PC-9 (cell line): ENCODE data around the gene MLX. TPM values are rescaled to one million over a fixed set of nuclear protein-coding genes. Genes with fewer than 3 reads are reported as not detected.

Experiments used
- BruUV-seq: library from RNA; stranded (reverse); fragments of 400-500 nt; replicated peaks from 2 replicates; lab custom pipeline; 2021; lab: Mats Ljungman, UMichigan
- CTCF ChIA-PET: fragments of 300-600 bp; sonication (Branson Sonifier 250); formaldehyde crosslinking; loops from one replicate; lab custom pipeline; 2022; ENCODE audit warnings: antibody characterized with exemption; lab: Charles Lee
- POLR2A ChIA-PET: fragments of 300-600 bp; sonication (Branson Sonifier 250); formaldehyde crosslinking; loops from one replicate; lab custom pipeline; 2022; ENCODE audit warnings: antibody characterized with exemption; ENCODE audit not compliant: unreplicated experiment; lab: Charles Lee
- DNase-seq, 2 experiments: peaks; one replicate each; pipeline versions ENCODE4 v3.0.0 to v3.0.0-alpha.2; 2015 to 2022; ENCODE audit warnings: mixed read lengths in 1 of 2
- H2AFZ ChIP-seq: fragments of 200-600 bp; sonication (generic); 2 replicates; pipeline ENCODE4 v1.8.1; 2017; ENCODE audit warnings: antibody characterized with exemption
- H3F3A ChIP-seq: fragments of 200-600 bp; sonication (generic); 2 replicates; pipeline ENCODE4 v1.8.1; 2017; ENCODE audit warnings: antibody characterized with exemption, mild to moderate bottlenecking, low read depth; ENCODE audit not compliant: insufficient read depth
- H3K27ac ChIP-seq: fragments of 200-600 bp; sonication (generic); 2 replicates; pipeline ENCODE4 v1.6.1; 2016; ENCODE audit warnings: mixed run types
- H3K27me3 ChIP-seq: fragments of 200-600 bp; sonication (generic); 2 replicates; pipeline ENCODE4 v1.6.1; 2016; ENCODE audit warnings: low read depth, mixed run types; ENCODE audit not compliant: insufficient read depth
- H3K36me3 ChIP-seq: fragments of 200-600 bp; sonication (generic); 2 replicates; pipeline ENCODE4 v1.6.1; 2016; ENCODE audit warnings: low read depth, mixed run types
- H3K4me1 ChIP-seq: fragments of 200-600 bp; sonication (generic); replicated peaks from 2 replicates; pipeline ENCODE4 v1.6.1; 2016; ENCODE audit warnings: mixed run types; ENCODE audit not compliant: insufficient read depth
- H3K4me2 ChIP-seq: fragments of 200-600 bp; sonication (generic); 2 replicates; pipeline ENCODE4 v1.6.1; 2017; ENCODE audit warnings: mixed run types
- H3K4me3 ChIP-seq: fragments of 200-600 bp; sonication (generic); 2 replicates; pipeline ENCODE4 v1.6.1; 2016; ENCODE audit warnings: mixed run types
- H3K79me2 ChIP-seq: fragments of 200-600 bp; sonication (generic); 2 replicates; pipeline ENCODE4 v1.6.1; 2017; ENCODE audit warnings: low read depth, mixed run types
- H3K9me2 ChIP-seq: fragments of 200-600 bp; sonication (generic); 2 replicates; pipeline ENCODE4 v1.8.1; 2017; ENCODE audit warnings: mild to moderate bottlenecking; ENCODE audit not compliant: insufficient read depth
- H3K9me3 ChIP-seq: fragments of 200-600 bp; sonication (generic); 2 replicates; pipeline ENCODE4 v1.8.1; 2016; ENCODE audit warnings: low read depth; ENCODE audit not compliant: insufficient read depth
- H4K20me1 ChIP-seq: fragments of 200-600 bp; sonication (generic); 2 replicates; pipeline ENCODE4 v1.8.1; 2017; ENCODE audit not compliant: insufficient read depth
- EZH2 ChIP-seq: fragments of 200-600 bp; sonication (generic); IDR thresholded peaks from 2 replicates; pipeline ENCODE4 v1.8.0; 2017; ENCODE audit warnings: antibody characterized with exemption, low read depth
- intact Hi-C: fragments of 100-400 bp; cut with micrococcal nuclease; formaldehyde crosslinking; loops from one replicate; pipeline ENCODE4 v1.10.0; 2022; ENCODE audit not compliant: unreplicated experiment
- total RNA-seq: library from RNA; stranded (reverse); gene quantifications from 2 replicates; pipeline ENCODE4 v1.2.3, GENCODE V29; 2021
- TF ChIP-seq, protein P1 (sequence below): fragments of 200-600 bp; sonication (generic); conservative IDR thresholded peaks from 2 replicates; pipeline ENCODE4 v1.6.1; 2017; ENCODE audit warnings: mixed run types, antibody characterized with exemption, mild to moderate bottlenecking, moderate library complexity

MLX gene
- total RNA-seq, 1 experiment from 2014 or later = 26.0 TPM

DNA sequence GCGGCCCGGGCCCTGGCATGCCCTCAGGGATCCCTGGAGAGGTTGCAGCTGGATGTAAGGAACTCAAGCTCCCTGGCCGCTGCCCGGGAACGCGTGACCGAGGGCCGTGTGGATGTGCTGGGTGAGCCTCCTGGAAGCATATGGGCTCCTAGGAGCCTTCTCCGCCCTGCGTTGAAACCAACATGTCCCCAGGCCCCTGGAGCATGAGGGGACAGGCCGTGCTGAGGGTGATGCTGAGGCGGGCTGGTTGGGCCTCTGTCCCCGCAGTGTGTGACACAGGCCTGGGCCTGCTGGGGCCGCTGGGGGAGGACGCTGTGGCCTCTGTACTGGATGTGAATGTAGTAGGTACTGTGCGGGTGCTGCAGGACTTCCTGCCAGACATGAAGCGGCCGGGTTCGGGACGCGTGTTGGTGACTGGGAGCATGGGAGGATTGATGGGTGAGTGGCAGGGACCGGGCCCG, 19.9 kb upstream of the MLX start:
- no peaks in the 10 kb centered on the region for H3K36me3 ChIP-seq
- peaks cover 2% of the 10 kb centered on the region for H3K4me1 ChIP-seq
- no peaks in the 10 kb centered on the region for H3K9me3 ChIP-seq
- intact Hi-C loops = no loop called here
- DNase-seq = no peak
- no peak overlapping the region for H3K4me3 ChIP-seq
- no peaks in the 10 kb centered on the region for H4K20me1 ChIP-seq
- no TSS peak for BruUV-seq
- peaks cover 19% of the 10 kb centered on the region; the same call in 1 of the 2 replicates for H3F3A ChIP-seq
- H2AFZ ChIP-seq = no peak overlapping the region
- H3K27me3 ChIP-seq = no peaks in the 10 kb centered on the region
- no peaks in the 10 kb centered on the region for H3K9me2 ChIP-seq
- H3K4me2 ChIP-seq = no peak overlapping the region
- no peak overlapping the region for H3K27ac ChIP-seq
- no peaks in the 10 kb centered on the region for H3K79me2 ChIP-seq
- POLR2A ChIA-PET = interaction anchor here (0.7 kb wide), 1 partner anchor 431 kb away, joined by 3 read pairs; no protein-coding TSS in a partner anchor
- CTCF ChIA-PET = no interaction called here
- TF ChIP-seq, protein P1, sequence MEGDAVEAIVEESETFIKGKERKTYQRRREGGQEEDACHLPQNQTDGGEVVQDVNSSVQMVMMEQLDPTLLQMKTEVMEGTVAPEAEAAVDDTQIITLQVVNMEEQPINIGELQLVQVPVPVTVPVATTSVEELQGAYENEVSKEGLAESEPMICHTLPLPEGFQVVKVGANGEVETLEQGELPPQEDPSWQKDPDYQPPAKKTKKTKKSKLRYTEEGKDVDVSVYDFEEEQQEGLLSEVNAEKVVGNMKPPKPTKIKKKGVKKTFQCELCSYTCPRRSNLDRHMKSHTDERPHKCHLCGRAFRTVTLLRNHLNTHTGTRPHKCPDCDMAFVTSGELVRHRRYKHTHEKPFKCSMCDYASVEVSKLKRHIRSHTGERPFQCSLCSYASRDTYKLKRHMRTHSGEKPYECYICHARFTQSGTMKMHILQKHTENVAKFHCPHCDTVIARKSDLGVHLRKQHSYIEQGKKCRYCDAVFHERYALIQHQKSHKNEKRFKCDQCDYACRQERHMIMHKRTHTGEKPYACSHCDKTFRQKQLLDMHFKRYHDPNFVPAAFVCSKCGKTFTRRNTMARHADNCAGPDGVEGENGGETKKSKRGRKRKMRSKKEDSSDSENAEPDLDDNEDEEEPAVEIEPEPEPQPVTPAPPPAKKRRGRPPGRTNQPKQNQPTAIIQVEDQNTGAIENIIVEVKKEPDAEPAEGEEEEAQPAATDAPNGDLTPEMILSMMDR = no peak
- TF ChIP-seq EZH2 = no peak

- ChIA-PET POLR2A (interaction anchor here (0.6 to 0.7 kb wide), 2 partner anchors 101 to 157 kb away, joined by 3 read pairs; no protein-coding TSS in a partner anchor), CTCF (interaction anchor here (0.7 to 1.6 kb wide), 2 partner anchors 16 to 137 kb away, joined by 3 to 4 read pairs; no protein-coding TSS in a partner anchor)
- H3K9me3 ChIP-seq = no peaks in the 10 kb centered on the region
- H3K4me3 ChIP-seq = no peak overlapping the region
- no peak overlapping the region for H3K4me2 ChIP-seq
- H3F3A ChIP-seq = peaks cover 20% of the 10 kb centered on the region; the same call in 1 of the 2 replicates
- H3K79me2 ChIP-seq = no peaks in the 10 kb centered on the region
- intact Hi-C loops = no loop called here
- H3K4me1 ChIP-seq = no peaks in the 10 kb centered on the region
- H4K20me1 ChIP-seq = no peaks in the 10 kb centered on the region
- no TSS peak for BruUV-seq
- H3K36me3 ChIP-seq = no peaks in the 10 kb centered on the region
- H2AFZ ChIP-seq = no peak overlapping the region
- DNase-seq = no peak
- TF ChIP-seq EZH2 = no peak
- TF ChIP-seq, protein P1 = no peak
- H3K9me2 ChIP-seq = no peaks in the 10 kb centered on the region
- H3K27ac ChIP-seq = no peak overlapping the region
- H3K27me3 ChIP-seq = no peaks in the 10 kb centered on the region
Measured at GRCh38 chr17:42547698-42548069, 19.2 kb upstream of the MLX start.

GRCh38 chr17:42548070-42548837, 18.6 kb upstream of the MLX start:
- H3K4me1 ChIP-seq = no peaks in the 10 kb centered on the region
- no peaks in the 10 kb centered on the region for H3K36me3 ChIP-seq
- H3K27ac ChIP-seq = no peak overlapping the region
- H3K4me2 ChIP-seq = peak overlapping the region; percentile 40
- no peaks in the 10 kb centered on the region for H3K9me3 ChIP-seq
- no TSS peak for BruUV-seq
- no peak overlapping the region for H2AFZ ChIP-seq
- CTCF ChIA-PET = interaction anchor here (0.7 to 1.6 kb wide), 2 partner anchors 16 to 137 kb away, joined by 3 to 4 read pairs; no protein-coding TSS in a partner anchor
- H3K9me2 ChIP-seq = no peaks in the 10 kb centered on the region
- H3K4me3 ChIP-seq = peak overlapping the region; percentile 23; the same call in 1 of the 2 replicates
- no peaks in the 10 kb centered on the region for H4K20me1 ChIP-seq
- peaks cover 20% of the 10 kb centered on the region; the same call in 1 of the 2 replicates for H3F3A ChIP-seq
- DNase-seq = peak in 1 of 2 experiments; percentile 84
- no peaks in the 10 kb centered on the region for H3K27me3 ChIP-seq
- TF ChIP-seq, protein P1 = 0 out of 2 replicates have a peak, but pooled peaks have one; percentile 30
- no peak for TF ChIP-seq EZH2
- POLR2A ChIA-PET = interaction anchor here (0.6 to 0.8 kb wide), 3 partner anchors 21 to 156 kb away, joined by 3 to 4 read pairs (median 3); no protein-coding TSS in a partner anchor
- H3K79me2 ChIP-seq = 0 out of 2 replicates have a peak, but pooled peaks cover 3% of the 10 kb centered on the region
- intact Hi-C loops = no loop called here
